B cell (primary cell): Measurements from ENCODE around the gene MIOX. TPM values are rescaled to one million over a fixed set of nuclear protein-coding genes. Genes with fewer than 3 reads are reported as not detected.

ENCODE experiments used
- ATAC-seq: fragments of 200-7000 bp; cut with Tn5 transposase; one replicate; pipeline ENCODE4 v1.10.0; 2021; ENCODE audit warnings: low read depth, mild to moderate bottlenecking, moderate number of reproducible peaks, moderate library complexity
- CTCF ChIA-PET: fragments of 350-600 bp; sonication (Branson Sonifier 250); formaldehyde crosslinking; loops from one replicate; lab custom pipeline; 2021; ENCODE audit warnings: antibody characterized with exemption, inconsistent platforms; lab: Charles Lee
- POLR2A ChIA-PET: fragments of 350-600 bp; sonication (Branson Sonifier 250); formaldehyde crosslinking; loops from one replicate; lab custom pipeline; 2021; ENCODE audit warnings: antibody characterized with exemption; lab: Charles Lee
- DNase-seq: peaks from one replicate; pipeline ENCODE4 v3.0.0; 2013
- H2AFZ ChIP-seq: 2 replicates; pipeline ENCODE4 v1.6.1; 2012; ENCODE audit warnings: mild to moderate bottlenecking, low read depth, low read length; ENCODE audit not compliant: insufficient read depth, poor library complexity, severe bottlenecking
- H3K27ac ChIP-seq, 2 donors: 1 replicate in 1 of 2; 2 replicates in 1 of 2; pipeline ENCODE4 v1.5.1; 2012 to 2013; ENCODE audit warnings: low read length in 2 of 2, mild to moderate bottlenecking in 2 of 2, moderate library complexity in 1 of 2
- H3K27me3 ChIP-seq, 4 experiments: fragments of 200-600 bp in 1 of 4; sonication (generic) in 1 of 4; replicated peaks in 1 of 4; 1 replicate in 2 of 4; 2 replicates in 2 of 4; pipeline versions ENCODE4 v1.6.1 to v1.7.0; 2013 to 2016; ENCODE audit warnings: low read length in 3 of 4, mild to moderate bottlenecking in 2 of 4, mixed read lengths in 1 of 4, moderate library complexity in 1 of 4; ENCODE audit not compliant: insufficient read depth in 4 of 4, control insufficient read depth in 3 of 4; ENCODE audit errors: control extremely low read depth in 1 of 4
- H3K36me3 ChIP-seq, 2 experiments: replicated peaks in 1 of 2; 1 replicate in 1 of 2; 2 replicates in 1 of 2; pipeline versions ENCODE4 v1.6.1 to v1.7.1; 2013; ENCODE audit warnings: low read length in 1 of 2; ENCODE audit not compliant: insufficient read depth in 2 of 2, control insufficient read depth in 1 of 2; ENCODE audit errors: control extremely low read depth in 1 of 2, extremely low read depth in 1 of 2
- H3K4me1 ChIP-seq, 2 donors: fragments of 200-600 bp in 1 of 2; sonication (generic) in 1 of 2; 1 replicate in 1 of 2; 2 replicates in 1 of 2; pipeline versions ENCODE4 v1.5.1 to v1.6.1; 2013 to 2017; ENCODE audit warnings: low read length in 2 of 2; ENCODE audit not compliant: control insufficient read depth in 2 of 2, insufficient read depth in 2 of 2
- H3K4me2 ChIP-seq: replicated peaks from 2 replicates; pipeline ENCODE3; 2012; ENCODE audit warnings: mild to moderate bottlenecking, low read depth, low read length; ENCODE audit not compliant: poor library complexity, severe bottlenecking
- H3K4me3 ChIP-seq, 5 experiments: fragments of 200-600 bp in 1 of 5; sonication (generic) in 1 of 5; 1 replicate in 3 of 5; 2 replicates in 2 of 5; pipeline versions ENCODE4 v1.5.1 to v1.7.0; 2011 to 2016; ENCODE audit warnings: low read length in 4 of 5, mild to moderate bottlenecking in 4 of 5, low read depth in 2 of 5, control low read depth in 1 of 5, moderate library complexity in 1 of 5; ENCODE audit not compliant: insufficient read depth in 1 of 5; ENCODE audit errors: control extremely low read depth in 1 of 5, extremely low read depth in 1 of 5
- H3K79me2 ChIP-seq: fragments of 200-600 bp; sonication (generic); one replicate; pipeline ENCODE4 v1.6.0; 2016; ENCODE audit warnings: low read length; ENCODE audit not compliant: control insufficient read depth, insufficient read depth
- H3K9ac ChIP-seq: fragments of 200-600 bp; sonication (generic); 2 replicates; pipeline ENCODE4 v1.6.1; 2017; ENCODE audit warnings: mild to moderate bottlenecking, low read length, moderate library complexity
- H3K9me3 ChIP-seq, 3 donors: one replicate each; pipeline versions ENCODE4 v1.6.1 to v1.7.1; 2013; ENCODE audit warnings: low read length in 2 of 3; ENCODE audit not compliant: control insufficient read depth in 2 of 3, insufficient read depth in 1 of 3; ENCODE audit errors: control extremely low read depth in 1 of 3
- H4K20me1 ChIP-seq: 2 replicates; pipeline ENCODE4 v1.6.0; 2012; ENCODE audit warnings: mild to moderate bottlenecking, low read length; ENCODE audit not compliant: insufficient read depth, control insufficient read depth, poor library complexity, severe bottlenecking
- H3K27ac Mint-ChIP-seq: one replicate; pipeline ENCODE4 v1.8.0; 2021; ENCODE audit warnings: mixed read lengths
- H3K27me3 Mint-ChIP-seq: one replicate; pipeline ENCODE4 v1.8.0; 2021; ENCODE audit warnings: mixed read lengths
- H3K4me1 Mint-ChIP-seq: one replicate; pipeline ENCODE4 v1.8.0; 2021; ENCODE audit warnings: mixed read lengths
- H3K4me3 Mint-ChIP-seq: one replicate; pipeline ENCODE4 v1.8.0; 2021; ENCODE audit warnings: mixed read lengths
- H3K9me3 Mint-ChIP-seq: one replicate; pipeline ENCODE4 v1.8.0; 2022; ENCODE audit warnings: mixed read lengths; ENCODE audit not compliant: insufficient read depth
- EZH2 ChIP-seq: IDR thresholded peaks from 2 replicates; pipeline ENCODE4 v1.6.1; 2012; ENCODE audit warnings: borderline replicate concordance, low read depth, mild to moderate bottlenecking, moderate library complexity, low read length; ENCODE audit not compliant: insufficient read depth, poor library complexity, severe bottlenecking
- WGBS: methylation state at CpG from one replicate; pipeline ENCODE4 v1.1.5; 2013; ENCODE audit warnings: missing lambda C conversion rate; ENCODE audit not compliant: insufficient coverage; 5-methylcytosine and 5-hydroxymethylcytosine counted together
- intact Hi-C: fragments of 100-400 bp; cut with micrococcal nuclease; formaldehyde crosslinking; loops from one replicate; pipeline ENCODE4 v1.10.0; 2022
- polyA plus RNA-seq: library from polyadenylated mRNA; depleted of rRNA; stranded (reverse); fragments of >200 nt; gene quantifications from 2 replicates; pipeline ENCODE4 v1.2.3, GENCODE V29; 2012
- total RNA-seq, 2 donors: library from RNA; stranded (reverse); fragments of 120-200 nt in 1 of 2; gene quantifications; 1 replicate in 1 of 2; 2 replicates in 1 of 2; pipeline versions ENCODE4 v1.2.3 to v1.2.4, GENCODE V29; 2013 to 2022
- TF ChIP-seq, protein P1 (sequence below): fragments of 200-600 bp; IDR thresholded peaks from one replicate; pipeline ENCODE4 v1.8.0; 2022; ENCODE audit warnings: antibody characterized with exemption, mild to moderate bottlenecking

Gene MIOX
- total and polyA plus RNA-seq, 2 donors (not counting 1 experiment from before 2014, with no cell fraction given): 0.88 TPM; not detected in 1

DNA sequence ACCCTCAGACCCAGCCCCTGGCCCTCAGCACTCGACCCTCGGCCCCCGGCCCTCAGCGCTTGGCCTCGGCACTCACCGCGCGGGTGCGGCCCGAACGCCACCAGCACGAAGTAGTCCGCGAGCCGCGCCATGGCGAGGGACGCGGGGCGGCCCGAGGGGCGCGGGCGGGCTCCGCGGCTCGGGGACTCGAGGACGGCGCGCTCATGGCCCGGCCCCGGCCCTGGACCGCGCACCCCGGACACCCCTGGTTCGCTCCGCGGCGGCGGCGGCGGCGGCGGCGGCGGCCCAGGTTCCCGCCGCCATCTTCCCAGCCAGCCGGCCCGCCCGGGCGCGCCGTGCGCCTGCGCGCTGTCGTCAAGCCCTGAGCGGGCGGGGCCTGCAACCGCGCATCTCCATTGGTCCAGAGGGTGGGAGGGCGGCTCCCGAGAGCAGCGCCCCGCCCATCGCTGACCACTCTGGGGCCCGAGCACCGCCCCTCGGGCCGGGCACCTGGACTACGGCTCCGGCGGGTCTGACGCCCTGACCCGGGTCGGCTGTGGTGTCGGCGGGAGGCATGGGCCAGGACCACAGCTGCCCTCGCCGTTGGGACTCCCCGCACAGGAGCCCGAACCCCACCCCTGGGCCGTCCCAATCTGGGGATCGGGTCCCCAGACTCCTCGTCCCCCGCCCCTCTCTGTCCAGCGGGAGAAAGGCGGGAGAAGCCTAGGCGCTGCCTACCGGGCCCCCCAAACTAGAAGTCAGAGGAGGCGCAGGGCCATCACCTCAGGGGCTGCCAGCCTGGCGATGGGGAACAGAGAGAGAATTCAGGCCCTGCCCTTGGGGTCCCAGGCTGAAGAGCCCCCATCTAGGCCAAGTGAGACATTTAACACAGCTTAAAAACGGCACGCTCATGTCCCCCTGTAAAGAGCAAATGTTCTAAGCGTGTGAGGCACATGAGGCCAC lies 11.7 kb upstream of the MIOX start, which contains the start of gene SBF1:
Gene SBF1, minus strand, starts transcription at position 326 of the 942 bp plus-strand sequence. Its CDS starts 195 bp downstream, at position 131.
- peak within 1 kb of the TSS; percentile 95 for H2AFZ ChIP-seq
- CTCF ChIA-PET: no interaction called here
- no peaks in the 10 kb centered on the region for H3K27me3 ChIP-seq
- Mint-ChIP-seq H3K27ac (peak within 1 kb of the TSS; percentile 92), H3K4me1 (peaks cover 48% of the 10 kb centered on the region), H3K27me3 (peaks cover 3% of the 10 kb centered on the region), H3K9me3 (no peaks in the 10 kb centered on the region), H3K4me3 (peak within 1 kb of the TSS; percentile 89)
- ATAC-seq (peak; percentile 78), DNase-seq (peak; percentile 93)
- H3K36me3 ChIP-seq: peaks cover 0 to 5% of the 10 kb centered on the region in 2 experiments
- peak within 1 kb of the TSS; percentile 99 for H3K4me2 ChIP-seq
- H3K27ac ChIP-seq: peak within 1 kb of the TSS; percentile 20 to 90
- peaks cover 55% of the 10 kb centered on the region for H3K79me2 ChIP-seq
- peaks cover 45 to 50% of the 10 kb centered on the region in 2 donors for H3K4me1 ChIP-seq
- intact Hi-C loops: loop anchor here (1.0 to 10.0 kb wide), 3 partner anchors 52 to 540 kb away; partner anchors contain the start of gene SCO2
- H3K9ac ChIP-seq: peak within 1 kb of the TSS; percentile 87
- TF ChIP-seq, protein P1, sequence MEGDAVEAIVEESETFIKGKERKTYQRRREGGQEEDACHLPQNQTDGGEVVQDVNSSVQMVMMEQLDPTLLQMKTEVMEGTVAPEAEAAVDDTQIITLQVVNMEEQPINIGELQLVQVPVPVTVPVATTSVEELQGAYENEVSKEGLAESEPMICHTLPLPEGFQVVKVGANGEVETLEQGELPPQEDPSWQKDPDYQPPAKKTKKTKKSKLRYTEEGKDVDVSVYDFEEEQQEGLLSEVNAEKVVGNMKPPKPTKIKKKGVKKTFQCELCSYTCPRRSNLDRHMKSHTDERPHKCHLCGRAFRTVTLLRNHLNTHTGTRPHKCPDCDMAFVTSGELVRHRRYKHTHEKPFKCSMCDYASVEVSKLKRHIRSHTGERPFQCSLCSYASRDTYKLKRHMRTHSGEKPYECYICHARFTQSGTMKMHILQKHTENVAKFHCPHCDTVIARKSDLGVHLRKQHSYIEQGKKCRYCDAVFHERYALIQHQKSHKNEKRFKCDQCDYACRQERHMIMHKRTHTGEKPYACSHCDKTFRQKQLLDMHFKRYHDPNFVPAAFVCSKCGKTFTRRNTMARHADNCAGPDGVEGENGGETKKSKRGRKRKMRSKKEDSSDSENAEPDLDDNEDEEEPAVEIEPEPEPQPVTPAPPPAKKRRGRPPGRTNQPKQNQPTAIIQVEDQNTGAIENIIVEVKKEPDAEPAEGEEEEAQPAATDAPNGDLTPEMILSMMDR: no peak
- TF ChIP-seq EZH2: no peak
- H3K4me3 ChIP-seq: peak within 1 kb of the TSS; percentile 51 to 81 (median 68)
- peaks cover 42% of the 10 kb centered on the region for H4K20me1 ChIP-seq
- POLR2A ChIA-PET: no interaction called here
- no peaks in the 10 kb centered on the region for H3K9me3 ChIP-seq
- WGBS: 2% methylated on average over 97 of the region's 97 CpGs
